GM21717 (cell line): ENCODE data around the gene RPL37A.
A peak's percentile ranks its signal among the peaks of the same experiment; 100 is the strongest.

Experiments
- ATAC-seq: cut with Tn5 transposase; IDR thresholded peaks from one replicate; pipeline ENCODE4 v1.9.1; 2021; ENCODE audit warnings: mild to moderate bottlenecking, moderate library complexity; ENCODE audit not compliant: unreplicated experiment

Gene RPL37A

GRCh38 chr2:216498379-216499352 lies at the start of gene RPL37A:
TSS of gene RPL37A (plus strand) at chr2:216498844. CDS start at chr2:216498875, 31 bp downstream.
- ATAC-seq, result peak; percentile 89

GRCh38 chr2:216450346-216450745 lies 48.3 kb upstream of the RPL37A start:
- no peak for ATAC-seq

GRCh38 chr2:216450784-216451183 lies 47.9 kb upstream of the RPL37A start:
- no peak for ATAC-seq

GRCh38 chr2:216453955-216454614 lies 44.6 kb upstream of the RPL37A start:
- ATAC-seq, result no peak

GRCh38 chr2:216463148-216463547 lies 35.5 kb upstream of the RPL37A start:
- ATAC-seq, result no peak

GRCh38 chr2:216464104-216464720 lies 34.4 kb upstream of the RPL37A start:
- ATAC-seq, result no peak

- ATAC-seq, result no peak
Measured at GRCh38 chr2:216465579-216466195, 33.0 kb upstream of the RPL37A start.

- no peak for ATAC-seq
Measured at GRCh38 chr2:216467845-216468244, 30.8 kb upstream of the RPL37A start.

- no peak for ATAC-seq
Measured at GRCh38 chr2:216469661-216470060, 29.0 kb upstream of the RPL37A start.

GRCh38 chr2:216473187-216473586 lies 25.5 kb upstream of the RPL37A start:
- no peak for ATAC-seq

GRCh38 chr2:216474925-216475670 lies 23.5 kb upstream of the RPL37A start:
- peak; percentile 84 for ATAC-seq

GRCh38 chr2:216475767-216476166 lies 22.9 kb upstream of the RPL37A start:
- no peak for ATAC-seq

GRCh38 chr2:216477283-216478035 lies 21.2 kb upstream of the RPL37A start:
- no peak for ATAC-seq

- ATAC-seq, result no peak
Measured at GRCh38 chr2:216478151-216478550, 20.5 kb upstream of the RPL37A start.

- ATAC-seq, result no peak
Measured at GRCh38 chr2:216478791-216479190, 19.9 kb upstream of the RPL37A start.

- no peak for ATAC-seq
Measured at GRCh38 chr2:216480221-216480620, 18.4 kb upstream of the RPL37A start.

GRCh38 chr2:216482640-216483039 lies 16.0 kb upstream of the RPL37A start:
- ATAC-seq, result no peak

GRCh38 chr2:216485237-216485636 lies 13.4 kb upstream of the RPL37A start:
- no peak for ATAC-seq

GRCh38 chr2:216485745-216486144 lies 12.9 kb upstream of the RPL37A start:
- ATAC-seq, result no peak

- no peak for ATAC-seq
Measured at GRCh38 chr2:216486271-216486670, 12.4 kb upstream of the RPL37A start.
